Endothelial cell of umbilical vein (primary cell): ENCODE data around the gene EPC2. TPM values are rescaled to one million over a fixed set of nuclear protein-coding genes. Genes with fewer than 3 reads are reported as not detected.

Experiments
- BruUV-seq: library from RNA; stranded (reverse); fragments of 400-500 nt; replicated peaks from 2 replicates; lab custom pipeline; 2021; lab: Mats Ljungman, UMichigan
- CTCF ChIA-PET: fragments of 300-600, 350-600 bp; sonication (Branson Sonifier 250); formaldehyde crosslinking; loops from one replicate; lab custom pipeline; 2021; ENCODE audit warnings: antibody characterized with exemption, inconsistent platforms; lab: Charles Lee
- POLR2A ChIA-PET: fragments of 300-600, 350-600 bp; sonication (Branson Sonifier 250); formaldehyde crosslinking; loops from one replicate; lab custom pipeline; 2021; ENCODE audit warnings: antibody characterized with exemption, inconsistent platforms; lab: Charles Lee
- DNase-seq: peaks from one replicate; pipeline ENCODE4 v3.0.0-alpha.2; 2011; ENCODE audit warnings: low read depth, low spot score
- FAIRE-seq: peaks from 2 replicates; lab custom pipeline; 2011; peaks lifted over from hg19 to GRCh38; lab: Jason Lieb, UNC
- H2AFZ ChIP-seq: 2 replicates; pipeline ENCODE4 v1.6.0; 2012; ENCODE audit warnings: low read depth, low read length, control low read depth, inconsistent platforms
- H3K27ac ChIP-seq: 2 replicates; pipeline ENCODE4 v1.5.1; 2011; ENCODE audit warnings: low read depth, mild to moderate bottlenecking, control low read depth, low read length, moderate library complexity; ENCODE audit not compliant: insufficient read depth
- H3K27me3 ChIP-seq, 2 experiments: 2 replicates each; pipeline versions ENCODE4 v1.6.0 to v1.6.1; 2011; ENCODE audit warnings: low read length in 2 of 2, mixed read lengths in 1 of 2; ENCODE audit not compliant: control insufficient read depth in 2 of 2, insufficient read depth in 2 of 2
- H3K36me3 ChIP-seq, 2 experiments: 2 replicates in 1 of 2; 3 replicates in 1 of 2; pipeline ENCODE4 v1.5.1; 2011; ENCODE audit warnings: low read length in 2 of 2, mild to moderate bottlenecking in 1 of 2, moderate library complexity in 1 of 2; ENCODE audit not compliant: control insufficient read depth in 2 of 2, insufficient read depth in 2 of 2; ENCODE audit errors: extremely low read depth in 1 of 2
- H3K4me1 ChIP-seq: 3 replicates; pipeline ENCODE4 v1.5.1; 2011; ENCODE audit warnings: mild to moderate bottlenecking, low read length; ENCODE audit not compliant: control insufficient read depth, insufficient read depth; ENCODE audit errors: extremely low read depth
- H3K4me2 ChIP-seq: 2 replicates; pipeline ENCODE4 v1.6.1; 2011; ENCODE audit warnings: low read length, control low read depth, mixed read lengths; ENCODE audit not compliant: insufficient read depth
- H3K4me3 ChIP-seq, 3 experiments: fragments of 200-600 bp in 1 of 3; sonication (generic), shearing (Covaris generic) in 1 of 3; replicated peaks in 1 of 3; 2 replicates each; pipeline ENCODE4 v1.5.1; 2011 to 2016; ENCODE audit warnings: control low read depth in 3 of 3, low read length in 3 of 3, mild to moderate bottlenecking in 2 of 3, inconsistent platforms in 1 of 3, low read depth in 1 of 3, moderate library complexity in 1 of 3; ENCODE audit not compliant: insufficient read depth in 1 of 3
- H3K79me2 ChIP-seq: 2 replicates; pipeline ENCODE4 v1.6.0; 2012; ENCODE audit warnings: low read length, inconsistent platforms; ENCODE audit not compliant: control insufficient read depth, insufficient read depth
- H3K9ac ChIP-seq: replicated peaks from 2 replicates; pipeline ENCODE3; 2011; ENCODE audit warnings: low read length, control low read depth; ENCODE audit not compliant: insufficient read depth; ENCODE audit errors: extremely low read depth
- H3K9me1 ChIP-seq: replicated peaks from 3 replicates; pipeline ENCODE4 v1.6.0; 2011; ENCODE audit warnings: mild to moderate bottlenecking, low read length; ENCODE audit not compliant: control insufficient read depth, insufficient read depth; ENCODE audit errors: extremely low read depth
- H3K9me3 ChIP-seq: replicated peaks from 2 replicates; pipeline ENCODE4 v1.5.1; 2012; ENCODE audit warnings: low read length, inconsistent platforms; ENCODE audit not compliant: control insufficient read depth, insufficient read depth
- H4K20me1 ChIP-seq: replicated peaks from 2 replicates; pipeline ENCODE3; 2011; ENCODE audit warnings: mild to moderate bottlenecking, low read length; ENCODE audit not compliant: control insufficient read depth, insufficient read depth; ENCODE audit errors: extremely low read depth
- CTCF ChIP-seq, 2 donors: IDR thresholded peaks; 1 replicate in 1 of 2; 2 replicates in 1 of 2; pipeline ENCODE4 v1.5.1; 2011; ENCODE audit warnings: low read length in 2 of 2, mild to moderate bottlenecking in 2 of 2, moderate library complexity in 2 of 2, control low read depth in 1 of 2, inconsistent platforms in 1 of 2, low read depth in 1 of 2; ENCODE audit not compliant: insufficient read depth in 1 of 2; ENCODE audit errors: extremely low read depth in 1 of 2
- EZH2 ChIP-seq: IDR thresholded peaks from 2 replicates; pipeline ENCODE4 v1.6.1; 2012; ENCODE audit warnings: borderline replicate concordance, low read depth, mild to moderate bottlenecking, moderate library complexity, low read length, inconsistent platforms; ENCODE audit not compliant: severe bottlenecking
- FOS ChIP-seq: IDR thresholded peaks from 2 replicates; pipeline ENCODE4 v1.6.1; 2011; ENCODE audit warnings: mild to moderate bottlenecking, low read length, moderate library complexity, borderline replicate concordance; ENCODE audit not compliant: insufficient read depth
- GATA2 ChIP-seq: IDR thresholded peaks from 2 replicates; pipeline ENCODE4 v1.7.0; 2011; ENCODE audit warnings: low read depth, mild to moderate bottlenecking, moderate library complexity, mixed read lengths, low read length; ENCODE audit not compliant: insufficient read length, insufficient read depth
- JUN ChIP-seq: IDR thresholded peaks from 2 replicates; pipeline ENCODE4 v1.6.1; 2011; ENCODE audit warnings: borderline replicate concordance, low read depth; ENCODE audit not compliant: insufficient read length, insufficient read depth
- MAX ChIP-seq: IDR thresholded peaks from 2 replicates; pipeline ENCODE4 v1.6.1; 2011; ENCODE audit not compliant: insufficient read depth, insufficient read length
- MYC ChIP-seq: IDR thresholded peaks from one replicate; pipeline ENCODE4 v1.6.1; 2011; ENCODE audit warnings: mild to moderate bottlenecking, low read depth, low read length
- POLR2A ChIP-seq: IDR thresholded peaks from 2 replicates; pipeline ENCODE4 v1.6.1; 2012; ENCODE audit warnings: low read depth, mild to moderate bottlenecking, control low read depth, low read length
- POLR2AphosphoS5 ChIP-seq: IDR thresholded peaks from 2 replicates; pipeline ENCODE4 v1.6.1; 2012; ENCODE audit warnings: low read depth, mild to moderate bottlenecking, control low read depth, low read length, moderate library complexity; ENCODE audit not compliant: insufficient read depth
- dilution Hi-C: fragments of 300-500 bp; cut with MboI; formaldehyde crosslinking; loops from one replicate; pipeline ENCODE4 v1.15.0; 2019; ENCODE audit warnings: low sequenced_read_pairs; ENCODE audit not compliant: extremely low pct_ligation_motif_present
- intact Hi-C: fragments of 100-400 bp; cut with micrococcal nuclease; formaldehyde crosslinking; loops from one replicate; pipeline ENCODE4 v1.10.0; 2022
- polyA plus RNA-seq, 4 experiments: library from polyadenylated mRNA; depleted of rRNA in 3 of 4; stranded (reverse) in 3 of 4; unstranded in 1 of 4; fragments of >200 nt; gene quantifications; 2 replicates each; pipeline versions ENCODE4 v1.2.1 to v1.2.3, GENCODE V29; 2011 to 2012; ENCODE audit warnings: missing spikeins in 1 of 4
- total RNA-seq: library from RNA; stranded (reverse); gene quantifications from 2 replicates; pipeline ENCODE4 v1.2.3, GENCODE V29; 2021

Gene EPC2
- total and polyA plus RNA-seq, 2 donors (not counting 3 experiments of a cell fraction or from before 2014, with no cell fraction given): 15.1 to 25.2 TPM

- Histone ChIP-seq H3K27ac (no peak overlapping the region), H3K27me3 (peaks cover 3 to 9% of the 10 kb centered on the region in 2 experiments), H3K4me1 (peaks cover 2% of the 10 kb centered on the region), H3K9me1 (no peaks in the 10 kb centered on the region), H3K4me3 (no peak overlapping the region), H4K20me1 (no peaks in the 10 kb centered on the region), H3K36me3 (no peaks in the 10 kb centered on the region), H3K9me3 (no peaks in the 10 kb centered on the region), H2AFZ (no peak overlapping the region), H3K9ac (no peak overlapping the region), H3K79me2 (no peaks in the 10 kb centered on the region), H3K4me2 (no peak overlapping the region)
- POLR2A ChIA-PET: interaction anchor here (0.5 kb wide), 1 partner anchor 970 kb away, joined by 6 read pairs; the partner anchor contains the start of gene ACVR2A
- no TSS peak for BruUV-seq
- TF ChIP-seq POLR2A (no peak), MAX (no peak), EZH2 (no peak), FOS (no peak), GATA2 (no peak), CTCF (IDR thresholded peaks at IDR 0.05; ENCODE audit: extremely low read depth in 1 of 2, insufficient read depth in 1 of 2, low read depth in 1 of 2, low read length in 2 of 2) (no peak), POLR2AphosphoS5 (no peak), JUN (no peak), MYC (no peak)
- dilution Hi-C loops (no loop called here), intact Hi-C loops (no loop called here)
- no peak for FAIRE-seq
- no peak for DNase-seq
- CTCF ChIA-PET: interaction anchor here (0.9 kb wide), 1 partner anchor 26 kb away, joined by 3 read pairs; no protein-coding TSS in a partner anchor
These were observed 170.4 kb downstream of the EPC2 start for GRCh38 chr2:148814860-148815419.
